ENCODE results near the gene CLDN5. TPM values are rescaled to one million over a fixed set of nuclear protein-coding genes. Genes with fewer than 3 reads are reported as not detected.

CLDN5 gene
- total RNA-seq, 2 experiments from 2014 or later, result not detected

- intact Hi-C loops (cut with micrococcal nuclease; ENCODE audit: unreplicated experiment), result no loop called here
- ChIA-PET CTCF (ENCODE audit: unreplicated experiment) (no interaction called here), POLR2A (no interaction called here)
- Histone ChIP-seq H3K9me3 (ENCODE audit: low read length) (no peaks in the 10 kb centered on the region), H2AFZ (ENCODE audit: low read length) (no peak overlapping the region), H4K20me1 (ENCODE audit: insufficient read depth, low read length) (no peaks in the 10 kb centered on the region), H3K36me3 (ENCODE audit: insufficient read depth, low read length) (peaks cover 67% of the 10 kb centered on the region), H3K79me2 (ENCODE audit: insufficient read depth, low read depth, low read length) (no peaks in the 10 kb centered on the region), H3K4me2 (ENCODE audit: low read length) (no peak overlapping the region), H3K27ac (ENCODE audit: low read depth, low read length, poor library complexity, severe bottlenecking) (no peak overlapping the region), H3K4me3 (ENCODE audit: low read depth, low read length, poor library complexity, severe bottlenecking) (no peak overlapping the region), H3K9me2 (ENCODE audit: insufficient read depth, low read length) (no peaks in the 10 kb centered on the region), H3K4me1 (ENCODE audit: insufficient read depth, low read length, poor library complexity, severe bottlenecking) (no peaks in the 10 kb centered on the region)
- BruUV-seq (replicated peaks), result no TSS peak
- no peak for DNase-seq (ENCODE audit: low spot score)
- no peak for TF ChIP-seq EZH2phosphoT487 (IDR thresholded peaks at IDR 0.05; ENCODE audit: borderline replicate concordance, low read depth, low read length)
- TF ChIP-seq, protein P1, sequence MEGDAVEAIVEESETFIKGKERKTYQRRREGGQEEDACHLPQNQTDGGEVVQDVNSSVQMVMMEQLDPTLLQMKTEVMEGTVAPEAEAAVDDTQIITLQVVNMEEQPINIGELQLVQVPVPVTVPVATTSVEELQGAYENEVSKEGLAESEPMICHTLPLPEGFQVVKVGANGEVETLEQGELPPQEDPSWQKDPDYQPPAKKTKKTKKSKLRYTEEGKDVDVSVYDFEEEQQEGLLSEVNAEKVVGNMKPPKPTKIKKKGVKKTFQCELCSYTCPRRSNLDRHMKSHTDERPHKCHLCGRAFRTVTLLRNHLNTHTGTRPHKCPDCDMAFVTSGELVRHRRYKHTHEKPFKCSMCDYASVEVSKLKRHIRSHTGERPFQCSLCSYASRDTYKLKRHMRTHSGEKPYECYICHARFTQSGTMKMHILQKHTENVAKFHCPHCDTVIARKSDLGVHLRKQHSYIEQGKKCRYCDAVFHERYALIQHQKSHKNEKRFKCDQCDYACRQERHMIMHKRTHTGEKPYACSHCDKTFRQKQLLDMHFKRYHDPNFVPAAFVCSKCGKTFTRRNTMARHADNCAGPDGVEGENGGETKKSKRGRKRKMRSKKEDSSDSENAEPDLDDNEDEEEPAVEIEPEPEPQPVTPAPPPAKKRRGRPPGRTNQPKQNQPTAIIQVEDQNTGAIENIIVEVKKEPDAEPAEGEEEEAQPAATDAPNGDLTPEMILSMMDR (conservative IDR thresholded peaks at IDR 0.05; ENCODE audit: low read length), result no peak
Measured at GRCh38 chr22:19504900-19505734, 19.1 kb downstream of the CLDN5 start.

DNA sequence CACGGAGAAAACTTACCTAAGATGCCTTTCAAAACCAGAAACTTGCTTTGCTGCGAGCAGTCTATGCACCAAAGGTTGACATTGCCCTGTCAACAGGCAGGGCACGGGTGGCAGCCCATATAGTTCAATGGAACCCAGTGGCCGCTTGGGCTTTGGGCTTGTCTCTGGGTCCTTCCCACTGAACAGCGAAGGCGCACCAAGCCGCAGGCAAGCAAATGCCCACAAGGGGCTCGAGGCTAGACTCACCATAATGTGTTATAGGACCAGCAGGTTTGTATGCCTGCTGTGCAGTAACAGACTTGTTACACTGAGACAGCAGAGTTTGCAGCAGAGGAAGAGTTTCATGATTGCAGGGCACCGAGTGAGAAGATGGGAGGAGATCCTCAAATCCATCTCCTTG lies 20.3 kb downstream of the CLDN5 start:
- Histone ChIP-seq H3K9me3 (ENCODE audit: low read length) (no peaks in the 10 kb centered on the region), H3K9me2 (ENCODE audit: insufficient read depth, low read length) (no peaks in the 10 kb centered on the region), H3K4me2 (ENCODE audit: low read length) (no peak overlapping the region), H3K4me3 (ENCODE audit: low read depth, low read length, poor library complexity, severe bottlenecking) (no peak overlapping the region), H2AFZ (ENCODE audit: low read length) (no peak overlapping the region), H3K36me3 (ENCODE audit: insufficient read depth, low read length) (peaks cover 67% of the 10 kb centered on the region), H4K20me1 (ENCODE audit: insufficient read depth, low read length) (no peaks in the 10 kb centered on the region), H3K79me2 (ENCODE audit: insufficient read depth, low read depth, low read length) (no peaks in the 10 kb centered on the region), H3K27ac (ENCODE audit: low read depth, low read length, poor library complexity, severe bottlenecking) (no peak overlapping the region), H3K4me1 (ENCODE audit: insufficient read depth, low read length, poor library complexity, severe bottlenecking) (no peaks in the 10 kb centered on the region)
- POLR2A ChIA-PET, result no interaction called here
- DNase-seq (ENCODE audit: low spot score), result no peak
- intact Hi-C loops (cut with micrococcal nuclease; ENCODE audit: unreplicated experiment), result no loop called here
- BruUV-seq (replicated peaks), result no TSS peak
- CTCF ChIA-PET (ENCODE audit: unreplicated experiment), result no interaction called here
- no peak for TF ChIP-seq EZH2phosphoT487 (IDR thresholded peaks at IDR 0.05; ENCODE audit: borderline replicate concordance, low read depth, low read length)
- TF ChIP-seq, protein P1 (conservative IDR thresholded peaks at IDR 0.05; ENCODE audit: low read length), result no peak

DNA sequence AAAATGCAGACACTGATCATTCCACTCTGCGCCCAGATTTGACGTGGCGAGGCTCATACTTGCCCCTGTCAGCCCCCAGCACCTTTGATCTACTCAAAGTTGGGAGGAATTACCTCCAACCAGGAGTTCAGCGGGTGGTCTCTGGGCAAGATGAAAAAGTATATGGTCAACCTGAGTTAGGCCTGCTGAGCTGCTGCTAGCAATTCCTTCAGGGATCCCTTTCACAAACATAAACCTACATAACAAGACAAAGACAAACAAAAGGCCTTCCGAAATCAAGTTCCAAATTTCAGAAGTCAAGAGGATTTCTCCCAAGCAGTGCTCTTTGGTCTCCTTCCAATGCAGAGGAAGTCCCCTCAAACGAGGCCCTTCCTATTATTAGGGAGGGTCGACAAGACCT lies 20.8 kb downstream of the CLDN5 start:
- Histone ChIP-seq H2AFZ (ENCODE audit: low read length) (no peak overlapping the region), H4K20me1 (ENCODE audit: insufficient read depth, low read length) (no peaks in the 10 kb centered on the region), H3K27ac (ENCODE audit: low read depth, low read length, poor library complexity, severe bottlenecking) (no peak overlapping the region), H3K4me1 (ENCODE audit: insufficient read depth, low read length, poor library complexity, severe bottlenecking) (no peaks in the 10 kb centered on the region), H3K36me3 (ENCODE audit: insufficient read depth, low read length) (peaks cover 68% of the 10 kb centered on the region), H3K4me2 (ENCODE audit: low read length) (no peak overlapping the region), H3K4me3 (ENCODE audit: low read depth, low read length, poor library complexity, severe bottlenecking) (no peak overlapping the region), H3K9me2 (ENCODE audit: insufficient read depth, low read length) (no peaks in the 10 kb centered on the region), H3K9me3 (ENCODE audit: low read length) (no peaks in the 10 kb centered on the region), H3K79me2 (ENCODE audit: insufficient read depth, low read depth, low read length) (no peaks in the 10 kb centered on the region)
- no TSS peak for BruUV-seq (replicated peaks)
- intact Hi-C loops (cut with micrococcal nuclease; ENCODE audit: unreplicated experiment), result no loop called here
- DNase-seq (ENCODE audit: low spot score), result no peak
- CTCF ChIA-PET (ENCODE audit: unreplicated experiment), result interaction anchor here (1.0 kb wide), 1 partner anchor 126 kb away, joined by 3 read pairs; no protein-coding TSS in a partner anchor
- POLR2A ChIA-PET, result interaction anchor here (1.1 kb wide), 1 partner anchor 83 kb away, joined by 3 read pairs; no protein-coding TSS in a partner anchor
- TF ChIP-seq, protein P1 (conservative IDR thresholded peaks at IDR 0.05; ENCODE audit: low read length), result no peak
- TF ChIP-seq EZH2phosphoT487 (IDR thresholded peaks at IDR 0.05; ENCODE audit: borderline replicate concordance, low read depth, low read length), result no peak

All from OCI-LY7 (cell line).